Measurements from ENCODE around the gene FXYD3.
"Not testable (repeated sequence)": the region's sequence is repeated elsewhere in the genome, so short reads cannot be mapped to it uniquely, and the experiment has no call there.

FXYD3 gene

GRCh38 chr19:35141837-35142605 lies 26.4 kb downstream of the FXYD3 start:
- no peak for DNase-seq (ENCODE audit: low read depth, low spot score)

GRCh38 chr19:35142606-35143230 lies 27.1 kb downstream of the FXYD3 start:
- peak; percentile 34 for DNase-seq (ENCODE audit: low read depth, low spot score)

GRCh38 chr19:35143231-35143715 lies 27.6 kb downstream of the FXYD3 start, which contains the start of gene FXYD7:
FXYD7 (plus strand) TSS chr19:35143255; CDS start chr19:35143334, 79 bp downstream.
- no peak for DNase-seq (ENCODE audit: low read depth, low spot score)

- no peak for DNase-seq (ENCODE audit: low read depth, low spot score)
These were observed 28.2 kb downstream of the FXYD3 start for GRCh38 chr19:35143818-35144217.

- no peak for DNase-seq (ENCODE audit: low read depth, low spot score)
These were observed 28.6 kb downstream of the FXYD3 start for GRCh38 chr19:35144259-35144599.

GRCh38 chr19:35144600-35145436 lies 29.2 kb downstream of the FXYD3 start:
- DNase-seq (ENCODE audit: low read depth, low spot score), result no peak

- no peak for DNase-seq (ENCODE audit: low read depth, low spot score)
These were observed 31.3 kb downstream of the FXYD3 start for GRCh38 chr19:35146746-35147459.

- DNase-seq (ENCODE audit: low read depth, low spot score), result no peak
These were observed 33.8 kb downstream of the FXYD3 start for GRCh38 chr19:35149463-35149862.

GRCh38 chr19:35150445-35150844 lies 34.8 kb downstream of the FXYD3 start:
- no peak for DNase-seq (ENCODE audit: low read depth, low spot score)

- DNase-seq (ENCODE audit: low read depth, low spot score), result no peak
These were observed 35.8 kb downstream of the FXYD3 start for GRCh38 chr19:35151273-35152065.

GRCh38 chr19:35153129-35153522 lies 37.5 kb downstream of the FXYD3 start:
- not testable (repeated sequence) for DNase-seq (ENCODE audit: low read depth, low spot score)

GRCh38 chr19:35153701-35154524 lies 38.3 kb downstream of the FXYD3 start:
- peak; percentile 52 for DNase-seq (ENCODE audit: low read depth, low spot score)

- DNase-seq (ENCODE audit: low read depth, low spot score), result peak; percentile 63
These were observed 39.1 kb downstream of the FXYD3 start, which contains the start of gene FXYD5 for GRCh38 chr19:35154525-35155406. FXYD5 (plus strand) TSS chr19:35154735; CDS start chr19:35155551, 816 bp downstream.

GRCh38 chr19:35155441-35155840 lies 39.8 kb downstream of the FXYD3 start:
- DNase-seq (ENCODE audit: low read depth, low spot score), result no peak

GRCh38 chr19:35155981-35156672 lies 40.5 kb downstream of the FXYD3 start:
- no peak for DNase-seq (ENCODE audit: low read depth, low spot score)

GRCh38 chr19:35156673-35157014 lies 41.0 kb downstream of the FXYD3 start:
- DNase-seq (ENCODE audit: low read depth, low spot score), result no peak

GRCh38 chr19:35157431-35157830 lies 41.8 kb downstream of the FXYD3 start:
- no peak for DNase-seq (ENCODE audit: low read depth, low spot score)

GRCh38 chr19:35159606-35160005 lies 44.0 kb downstream of the FXYD3 start:
- no peak for DNase-seq (ENCODE audit: low read depth, low spot score)
